Endothelial cell of umbilical vein (primary cell): ENCODE results near the gene CTNND1. TPM values are rescaled to one million over a fixed set of nuclear protein-coding genes. Genes with fewer than 3 reads are reported as not detected.

Experiments used
- BruUV-seq: library from RNA; stranded (reverse); fragments of 400-500 nt; replicated peaks from 2 replicates; lab custom pipeline; 2021; lab: Mats Ljungman, UMichigan
- CTCF ChIA-PET: fragments of 300-600, 350-600 bp; sonication (Branson Sonifier 250); formaldehyde crosslinking; loops from one replicate; lab custom pipeline; 2021; ENCODE audit warnings: antibody characterized with exemption, inconsistent platforms; lab: Charles Lee
- POLR2A ChIA-PET: fragments of 300-600, 350-600 bp; sonication (Branson Sonifier 250); formaldehyde crosslinking; loops from one replicate; lab custom pipeline; 2021; ENCODE audit warnings: antibody characterized with exemption, inconsistent platforms; lab: Charles Lee
- DNase-seq: peaks from one replicate; pipeline ENCODE4 v3.0.0-alpha.2; 2011; ENCODE audit warnings: low read depth, low spot score
- FAIRE-seq: peaks from 2 replicates; lab custom pipeline; 2011; peaks lifted over from hg19 to GRCh38; lab: Jason Lieb, UNC
- H2AFZ ChIP-seq: 2 replicates; pipeline ENCODE4 v1.6.0; 2012; ENCODE audit warnings: low read depth, low read length, control low read depth, inconsistent platforms
- H3K27ac ChIP-seq: 2 replicates; pipeline ENCODE4 v1.5.1; 2011; ENCODE audit warnings: low read depth, mild to moderate bottlenecking, control low read depth, low read length, moderate library complexity; ENCODE audit not compliant: insufficient read depth
- H3K27me3 ChIP-seq, 2 experiments: 2 replicates each; pipeline versions ENCODE4 v1.6.0 to v1.6.1; 2011; ENCODE audit warnings: low read length in 2 of 2, mixed read lengths in 1 of 2; ENCODE audit not compliant: control insufficient read depth in 2 of 2, insufficient read depth in 2 of 2
- H3K36me3 ChIP-seq, 2 experiments: 2 replicates in 1 of 2; 3 replicates in 1 of 2; pipeline ENCODE4 v1.5.1; 2011; ENCODE audit warnings: low read length in 2 of 2, mild to moderate bottlenecking in 1 of 2, moderate library complexity in 1 of 2; ENCODE audit not compliant: control insufficient read depth in 2 of 2, insufficient read depth in 2 of 2; ENCODE audit errors: extremely low read depth in 1 of 2
- H3K4me1 ChIP-seq: 3 replicates; pipeline ENCODE4 v1.5.1; 2011; ENCODE audit warnings: mild to moderate bottlenecking, low read length; ENCODE audit not compliant: control insufficient read depth, insufficient read depth; ENCODE audit errors: extremely low read depth
- H3K4me2 ChIP-seq: 2 replicates; pipeline ENCODE4 v1.6.1; 2011; ENCODE audit warnings: low read length, control low read depth, mixed read lengths; ENCODE audit not compliant: insufficient read depth
- H3K4me3 ChIP-seq, 3 experiments: fragments of 200-600 bp in 1 of 3; sonication (generic), shearing (Covaris generic) in 1 of 3; replicated peaks in 1 of 3; 2 replicates each; pipeline ENCODE4 v1.5.1; 2011 to 2016; ENCODE audit warnings: control low read depth in 3 of 3, low read length in 3 of 3, mild to moderate bottlenecking in 2 of 3, inconsistent platforms in 1 of 3, low read depth in 1 of 3, moderate library complexity in 1 of 3; ENCODE audit not compliant: insufficient read depth in 1 of 3
- H3K79me2 ChIP-seq: 2 replicates; pipeline ENCODE4 v1.6.0; 2012; ENCODE audit warnings: low read length, inconsistent platforms; ENCODE audit not compliant: control insufficient read depth, insufficient read depth
- H3K9ac ChIP-seq: replicated peaks from 2 replicates; pipeline ENCODE3; 2011; ENCODE audit warnings: low read length, control low read depth; ENCODE audit not compliant: insufficient read depth; ENCODE audit errors: extremely low read depth
- H3K9me1 ChIP-seq: replicated peaks from 3 replicates; pipeline ENCODE4 v1.6.0; 2011; ENCODE audit warnings: mild to moderate bottlenecking, low read length; ENCODE audit not compliant: control insufficient read depth, insufficient read depth; ENCODE audit errors: extremely low read depth
- H3K9me3 ChIP-seq: replicated peaks from 2 replicates; pipeline ENCODE4 v1.5.1; 2012; ENCODE audit warnings: low read length, inconsistent platforms; ENCODE audit not compliant: control insufficient read depth, insufficient read depth
- H4K20me1 ChIP-seq: replicated peaks from 2 replicates; pipeline ENCODE3; 2011; ENCODE audit warnings: mild to moderate bottlenecking, low read length; ENCODE audit not compliant: control insufficient read depth, insufficient read depth; ENCODE audit errors: extremely low read depth
- EZH2 ChIP-seq: IDR thresholded peaks from 2 replicates; pipeline ENCODE4 v1.6.1; 2012; ENCODE audit warnings: borderline replicate concordance, low read depth, mild to moderate bottlenecking, moderate library complexity, low read length, inconsistent platforms; ENCODE audit not compliant: severe bottlenecking
- GATA2 ChIP-seq: IDR thresholded peaks from 2 replicates; pipeline ENCODE4 v1.7.0; 2011; ENCODE audit warnings: low read depth, mild to moderate bottlenecking, moderate library complexity, mixed read lengths, low read length; ENCODE audit not compliant: insufficient read length, insufficient read depth
- MYC ChIP-seq: IDR thresholded peaks from one replicate; pipeline ENCODE4 v1.6.1; 2011; ENCODE audit warnings: mild to moderate bottlenecking, low read depth, low read length
- dilution Hi-C: fragments of 300-500 bp; cut with MboI; formaldehyde crosslinking; loops from one replicate; pipeline ENCODE4 v1.15.0; 2019; ENCODE audit warnings: low sequenced_read_pairs; ENCODE audit not compliant: extremely low pct_ligation_motif_present
- intact Hi-C: fragments of 100-400 bp; cut with micrococcal nuclease; formaldehyde crosslinking; loops from one replicate; pipeline ENCODE4 v1.10.0; 2022
- polyA plus RNA-seq, 4 experiments: library from polyadenylated mRNA; depleted of rRNA in 3 of 4; stranded (reverse) in 3 of 4; unstranded in 1 of 4; fragments of >200 nt; gene quantifications; 2 replicates each; pipeline versions ENCODE4 v1.2.1 to v1.2.3, GENCODE V29; 2011 to 2012; ENCODE audit warnings: missing spikeins in 1 of 4
- total RNA-seq: library from RNA; stranded (reverse); gene quantifications from 2 replicates; pipeline ENCODE4 v1.2.3, GENCODE V29; 2021

CTNND1 gene
- total and polyA plus RNA-seq, 2 donors (not counting 3 experiments of a cell fraction or from before 2014, with no cell fraction given), result 152 to 268 TPM

GRCh38 chr11:57818812-57819211 lies 57.2 kb downstream of the CTNND1 start:
- peaks cover 30 to 32% of the 10 kb centered on the region in 2 experiments for H3K36me3 ChIP-seq
- ChIA-PET CTCF (interaction anchor here (0.9 to 3.9 kb wide), 8 partner anchors 18 to 706 kb away, joined by 3 to 19 read pairs (median 6); partner anchors contain the start of gene CTNND1), POLR2A (no interaction called here)
- no peaks in the 10 kb centered on the region for H3K9me3 ChIP-seq
- no TSS peak for BruUV-seq
- H3K4me2 ChIP-seq, result no peak overlapping the region
- no peaks in the 10 kb centered on the region for H3K9me1 ChIP-seq
- H3K27ac ChIP-seq, result no peak overlapping the region
- no peak for TF ChIP-seq EZH2
- no peak overlapping the region for H2AFZ ChIP-seq
- no peaks in the 10 kb centered on the region for H4K20me1 ChIP-seq
- intact Hi-C loops (loop anchor here (2.0 kb wide), 1 partner anchor 694 kb away; no protein-coding TSS in a partner anchor), dilution Hi-C loops (no loop called here)
- no peak overlapping the region for H3K4me3 ChIP-seq
- FAIRE-seq, result no peak
- no peak for DNase-seq
- H3K4me1 ChIP-seq, result no peaks in the 10 kb centered on the region
- no peaks in the 10 kb centered on the region for H3K79me2 ChIP-seq
- no peak overlapping the region for H3K9ac ChIP-seq
- no peaks in the 10 kb centered on the region for H3K27me3 ChIP-seq

- TF ChIP-seq MYC, result no peak
- TF ChIP-seq GATA2, result no peak
- no peak for TF ChIP-seq EZH2
- Histone ChIP-seq H3K4me3 (no peak overlapping the region), H3K9ac (no peak overlapping the region), H3K27ac (no peak overlapping the region), H3K9me1 (no peaks in the 10 kb centered on the region), H3K36me3 (peaks cover 25 to 32% of the 10 kb centered on the region in 2 experiments), H2AFZ (no peak overlapping the region), H3K79me2 (no peaks in the 10 kb centered on the region), H3K27me3 (no peaks in the 10 kb centered on the region), H4K20me1 (no peaks in the 10 kb centered on the region), H3K9me3 (no peaks in the 10 kb centered on the region), H3K4me1 (no peaks in the 10 kb centered on the region), H3K4me2 (no peak overlapping the region)
- FAIRE-seq (no peak), DNase-seq (no peak)
- ChIA-PET CTCF (interaction anchor here (0.9 to 3.9 kb wide), 7 partner anchors 19 to 705 kb away, joined by 3 to 19 read pairs (median 6); partner anchors contain the start of gene CTNND1), POLR2A (no interaction called here)
- intact Hi-C loops (loop anchor here (2.0 kb wide), 1 partner anchor 693 kb away; no protein-coding TSS in a partner anchor), dilution Hi-C loops (no loop called here)
- BruUV-seq, result no TSS peak
These were observed 57.8 kb downstream of the CTNND1 start for GRCh38 chr11:57819252-57819979.
